Neural progenitor cell (in vitro differentiated cells): ENCODE data around the gene KLHL17.

Experiments used
- CTCF ChIP-seq: fragments of 200-600 bp; sonication (generic); IDR thresholded peaks from 2 replicates; pipeline ENCODE4 v1.5.1; 2017; ENCODE audit warnings: antibody characterized with exemption, mild to moderate bottlenecking
- EZH2 ChIP-seq: fragments of 200-600 bp; sonication (generic); IDR thresholded peaks from 2 replicates; pipeline ENCODE4 v1.6.1; 2017; ENCODE audit warnings: antibody characterized with exemption, mild to moderate bottlenecking, moderate library complexity
- EZH2phosphoT487 ChIP-seq: fragments of 200-600 bp; sonication (generic); IDR thresholded peaks from 2 replicates; pipeline ENCODE4 v1.6.1; 2017; ENCODE audit warnings: antibody characterized with exemption

GRCh38 chr1:954927-955326, 5.5 kb upstream of the KLHL17 start:
- TF ChIP-seq EZH2 (no peak), CTCF (no peak), EZH2phosphoT487 (no peak)
